ENCODE data around the gene TRIM9. TPM values are rescaled to one million over a fixed set of nuclear protein-coding genes. Genes with fewer than 3 reads are reported as not detected.

Gene TRIM9
- total and polyA plus RNA-seq, 4 experiments from 2014 or later = 0.05 to 0.55 (median 0.44) TPM; not detected in 1

- intact Hi-C loops (cut with micrococcal nuclease) = no loop called here
- no peak overlapping the region for H3K27ac ChIP-seq (ENCODE audit: low read depth, low read length)
- H3K36me3 Mint-ChIP-seq = no peaks in the 10 kb centered on the region
- no peaks in the 10 kb centered on the region for H3K9me3 ChIP-seq (ENCODE audit: control insufficient read depth in 1 of 2, low read length in 2 of 2)
- H3K4me3 ChIP-seq (ENCODE audit: low read length in 2 of 2) = no peak overlapping the region
- ChIA-PET POLR2A (ENCODE audit: partially characterized antibody) (no interaction called here), CTCF (ENCODE audit: partially characterized antibody) (no interaction called here)
- no peaks in the 10 kb centered on the region for H3K4me1 ChIP-seq (ENCODE audit: insufficient read depth, low read length)
- no peaks in the 10 kb centered on the region for H3K9me3 Mint-ChIP-seq
- no peaks in the 10 kb centered on the region for H3K36me3 ChIP-seq (ENCODE audit: insufficient read depth, low read length)
- H3K27ac Mint-ChIP-seq = no peak overlapping the region
- no peak for DNase-seq
- H3K27me3 ChIP-seq (ENCODE audit: insufficient read depth, low read length) = no peaks in the 10 kb centered on the region
- H3K27me3 Mint-ChIP-seq = peaks cover 11 to 13% of the 10 kb centered on the region in 2 donors
- H3K4me1 Mint-ChIP-seq = no peaks in the 10 kb centered on the region
- no peak overlapping the region for H3K4me3 Mint-ChIP-seq
Measured at GRCh38 chr14:51081209-51081608, 13.7 kb downstream of the TRIM9 start.

GRCh38 chr14:51080645-51081044 is 14.3 kb downstream of the TRIM9 start:
- H3K27ac Mint-ChIP-seq = peak overlapping the region in 1 of 7 donors; percentile 5
- no peaks in the 10 kb centered on the region for H3K4me1 Mint-ChIP-seq
- no peaks in the 10 kb centered on the region for H3K36me3 ChIP-seq (ENCODE audit: insufficient read depth, low read length)
- H3K4me1 ChIP-seq (ENCODE audit: insufficient read depth, low read length) = no peaks in the 10 kb centered on the region
- no peak overlapping the region for H3K27ac ChIP-seq (ENCODE audit: low read depth, low read length)
- CTCF ChIA-PET (ENCODE audit: partially characterized antibody) = no interaction called here
- no peak for DNase-seq
- H3K27me3 Mint-ChIP-seq = peaks cover 11 to 13% of the 10 kb centered on the region in 2 donors
- H3K4me3 ChIP-seq (ENCODE audit: low read length in 2 of 2) = no peak overlapping the region
- H3K9me3 Mint-ChIP-seq = peaks cover 0 to under 1% (median 0%) of the 10 kb centered on the region in 8 donors
- H3K4me3 Mint-ChIP-seq = no peak overlapping the region
- POLR2A ChIA-PET (ENCODE audit: partially characterized antibody) = no interaction called here
- intact Hi-C loops (cut with micrococcal nuclease) = no loop called here
- no peaks in the 10 kb centered on the region for H3K9me3 ChIP-seq (ENCODE audit: control insufficient read depth in 1 of 2, low read length in 2 of 2)
- no peaks in the 10 kb centered on the region for H3K27me3 ChIP-seq (ENCODE audit: insufficient read depth, low read length)
- H3K36me3 Mint-ChIP-seq = no peaks in the 10 kb centered on the region

DNA sequence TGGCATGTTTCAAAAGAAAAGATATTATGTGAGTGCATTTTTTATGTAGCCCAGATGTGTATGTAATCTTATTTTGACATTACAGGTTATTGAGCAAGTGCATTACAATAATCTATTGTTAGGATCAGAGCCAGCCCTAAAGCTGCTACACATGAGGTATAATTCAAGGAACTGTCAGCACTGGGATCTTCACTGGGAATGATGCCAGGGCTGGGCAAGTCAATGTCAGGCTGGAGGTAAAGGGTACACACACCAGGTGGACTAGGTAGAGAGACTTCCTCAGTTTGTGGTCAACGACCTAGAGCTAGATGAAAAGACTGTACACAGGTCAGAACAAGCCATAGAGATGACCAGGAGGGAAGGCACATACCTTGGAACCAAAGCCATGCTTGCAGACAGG is 15.4 kb downstream of the TRIM9 start:
- no peak for DNase-seq
- Histone ChIP-seq H3K27ac (ENCODE audit: low read depth, low read length) (no peak overlapping the region), H3K9me3 (ENCODE audit: control insufficient read depth in 1 of 2, low read length in 2 of 2) (no peaks in the 10 kb centered on the region), H3K27me3 (ENCODE audit: insufficient read depth, low read length) (no peaks in the 10 kb centered on the region), H3K4me1 (ENCODE audit: insufficient read depth, low read length) (no peaks in the 10 kb centered on the region), H3K4me3 (ENCODE audit: low read length in 2 of 2) (no peak overlapping the region), H3K36me3 (ENCODE audit: insufficient read depth, low read length) (no peaks in the 10 kb centered on the region)
- ChIA-PET POLR2A (ENCODE audit: partially characterized antibody) (no interaction called here), CTCF (ENCODE audit: partially characterized antibody) (no interaction called here)
- Mint-ChIP-seq H3K27ac (no peak overlapping the region), H3K36me3 (no peaks in the 10 kb centered on the region), H3K4me3 (no peak overlapping the region), H3K27me3 (peaks cover 8 to 13% of the 10 kb centered on the region in 2 donors), H3K4me1 (no peaks in the 10 kb centered on the region), H3K9me3 (peaks cover 0 to 1% (median 0%) of the 10 kb centered on the region in 8 donors)
- intact Hi-C loops (cut with micrococcal nuclease) = no loop called here

- no peaks in the 10 kb centered on the region for H3K27me3 ChIP-seq (ENCODE audit: insufficient read depth, low read length)
- H3K4me1 ChIP-seq (ENCODE audit: insufficient read depth, low read length) = no peaks in the 10 kb centered on the region
- H3K27me3 Mint-ChIP-seq = peaks cover 8 to 13% of the 10 kb centered on the region in 2 donors
- no peaks in the 10 kb centered on the region for H3K36me3 Mint-ChIP-seq
- no peaks in the 10 kb centered on the region for H3K9me3 ChIP-seq (ENCODE audit: control insufficient read depth in 1 of 2, low read length in 2 of 2)
- intact Hi-C loops (cut with micrococcal nuclease) = no loop called here
- no peaks in the 10 kb centered on the region for H3K4me1 Mint-ChIP-seq
- H3K36me3 ChIP-seq (ENCODE audit: insufficient read depth, low read length) = no peaks in the 10 kb centered on the region
- CTCF ChIA-PET (ENCODE audit: partially characterized antibody) = no interaction called here
- H3K4me3 Mint-ChIP-seq = no peak overlapping the region
- no peak overlapping the region for H3K27ac ChIP-seq (ENCODE audit: low read depth, low read length)
- no peak overlapping the region for H3K4me3 ChIP-seq (ENCODE audit: low read length in 2 of 2)
- no peak for DNase-seq
- no peak overlapping the region for H3K27ac Mint-ChIP-seq
- peaks cover 0 to 1% (median 0%) of the 10 kb centered on the region in 8 donors for H3K9me3 Mint-ChIP-seq
- POLR2A ChIA-PET (ENCODE audit: partially characterized antibody) = no interaction called here
Measured at GRCh38 chr14:51079085-51079484, 15.8 kb downstream of the TRIM9 start.

- no peaks in the 10 kb centered on the region for H3K4me1 Mint-ChIP-seq
- Histone ChIP-seq H3K27ac (ENCODE audit: low read depth, low read length) (no peak overlapping the region), H3K9me3 (ENCODE audit: control insufficient read depth in 1 of 2, low read length in 2 of 2) (no peaks in the 10 kb centered on the region), H3K36me3 (ENCODE audit: insufficient read depth, low read length) (no peaks in the 10 kb centered on the region), H3K4me1 (ENCODE audit: insufficient read depth, low read length) (no peaks in the 10 kb centered on the region), H3K4me3 (ENCODE audit: low read length in 2 of 2) (no peak overlapping the region), H3K27me3 (ENCODE audit: insufficient read depth, low read length) (no peaks in the 10 kb centered on the region)
- no peak overlapping the region for H3K4me3 Mint-ChIP-seq
- ChIA-PET POLR2A (ENCODE audit: partially characterized antibody) (no interaction called here), CTCF (ENCODE audit: partially characterized antibody) (no interaction called here)
- H3K9me3 Mint-ChIP-seq = peaks cover 0 to 8% (median 3%) of the 10 kb centered on the region in 8 donors
- H3K36me3 Mint-ChIP-seq = no peaks in the 10 kb centered on the region
- no peak overlapping the region for H3K27ac Mint-ChIP-seq
- peaks cover 16 to 18% of the 10 kb centered on the region in 2 donors for H3K27me3 Mint-ChIP-seq
- intact Hi-C loops (cut with micrococcal nuclease) = no loop called here
- no peak for DNase-seq
Measured at GRCh38 chr14:51074701-51075385, 20.1 kb downstream of the TRIM9 start.

GRCh38 chr14:51073731-51074130 is 21.2 kb downstream of the TRIM9 start:
- H3K36me3 Mint-ChIP-seq = no peaks in the 10 kb centered on the region
- ChIA-PET CTCF (ENCODE audit: partially characterized antibody) (no interaction called here), POLR2A (ENCODE audit: partially characterized antibody) (no interaction called here)
- Histone ChIP-seq H3K4me1 (ENCODE audit: insufficient read depth, low read length) (no peaks in the 10 kb centered on the region), H3K9me3 (ENCODE audit: control insufficient read depth in 1 of 2, low read length in 2 of 2) (no peaks in the 10 kb centered on the region), H3K4me3 (ENCODE audit: low read length in 2 of 2) (no peak overlapping the region), H3K27ac (ENCODE audit: low read depth, low read length) (no peak overlapping the region), H3K27me3 (ENCODE audit: insufficient read depth, low read length) (no peaks in the 10 kb centered on the region), H3K36me3 (ENCODE audit: insufficient read depth, low read length) (no peaks in the 10 kb centered on the region)
- peaks cover 0 to 9% (median 4%) of the 10 kb centered on the region in 8 donors for H3K9me3 Mint-ChIP-seq
- no peaks in the 10 kb centered on the region for H3K4me1 Mint-ChIP-seq
- DNase-seq = no peak
- H3K27me3 Mint-ChIP-seq = peaks cover 16 to 17% of the 10 kb centered on the region in 2 donors
- intact Hi-C loops (cut with micrococcal nuclease) = no loop called here
- H3K4me3 Mint-ChIP-seq = no peak overlapping the region
- no peak overlapping the region for H3K27ac Mint-ChIP-seq

DNA sequence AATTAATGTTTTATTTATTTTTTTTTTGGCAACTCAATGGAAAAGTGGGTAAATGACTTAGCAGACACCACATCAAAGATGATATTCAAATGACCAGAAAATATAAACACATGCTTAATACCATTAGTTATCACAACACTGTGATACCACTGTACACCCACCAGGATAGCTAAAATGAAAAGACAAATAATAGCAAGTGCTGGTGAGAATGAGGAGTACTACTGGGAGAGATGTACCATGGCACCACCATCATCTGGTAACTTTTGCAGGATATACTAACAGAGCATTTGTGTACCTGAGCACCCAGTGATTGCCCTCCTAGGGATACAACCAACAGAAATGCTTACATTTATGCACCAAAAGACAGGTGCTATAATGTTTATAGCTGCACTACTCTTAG is 21.9 kb downstream of the TRIM9 start:
- Mint-ChIP-seq H3K27ac (no peak overlapping the region), H3K36me3 (no peaks in the 10 kb centered on the region), H3K4me3 (no peak overlapping the region), H3K9me3 (peaks cover 0 to 10% (median 4%) of the 10 kb centered on the region in 8 donors), H3K4me1 (no peaks in the 10 kb centered on the region), H3K27me3 (peaks cover 18 to 19% of the 10 kb centered on the region in 2 donors)
- ChIA-PET CTCF (ENCODE audit: partially characterized antibody) (interaction anchor here (1.3 kb wide), 1 partner anchor 14 kb away, joined by 3 read pairs; no protein-coding TSS in a partner anchor), POLR2A (ENCODE audit: partially characterized antibody) (no interaction called here)
- H3K27me3 ChIP-seq (ENCODE audit: insufficient read depth, low read length) = no peaks in the 10 kb centered on the region
- H3K9me3 ChIP-seq (ENCODE audit: control insufficient read depth in 1 of 2, low read length in 2 of 2) = no peaks in the 10 kb centered on the region
- H3K4me1 ChIP-seq (ENCODE audit: insufficient read depth, low read length) = no peaks in the 10 kb centered on the region
- intact Hi-C loops (cut with micrococcal nuclease) = no loop called here
- H3K36me3 ChIP-seq (ENCODE audit: insufficient read depth, low read length) = no peaks in the 10 kb centered on the region
- no peak for DNase-seq
- no peak overlapping the region for H3K27ac ChIP-seq (ENCODE audit: low read depth, low read length)
- no peak overlapping the region for H3K4me3 ChIP-seq (ENCODE audit: low read length in 2 of 2)
